ENCODE measurements around the gene GRHL1.
"Not testable (repeated sequence)": the region's sequence is repeated elsewhere in the genome, so short reads cannot be mapped to it uniquely, and the experiment has no call there.

GRHL1 gene

DNA sequence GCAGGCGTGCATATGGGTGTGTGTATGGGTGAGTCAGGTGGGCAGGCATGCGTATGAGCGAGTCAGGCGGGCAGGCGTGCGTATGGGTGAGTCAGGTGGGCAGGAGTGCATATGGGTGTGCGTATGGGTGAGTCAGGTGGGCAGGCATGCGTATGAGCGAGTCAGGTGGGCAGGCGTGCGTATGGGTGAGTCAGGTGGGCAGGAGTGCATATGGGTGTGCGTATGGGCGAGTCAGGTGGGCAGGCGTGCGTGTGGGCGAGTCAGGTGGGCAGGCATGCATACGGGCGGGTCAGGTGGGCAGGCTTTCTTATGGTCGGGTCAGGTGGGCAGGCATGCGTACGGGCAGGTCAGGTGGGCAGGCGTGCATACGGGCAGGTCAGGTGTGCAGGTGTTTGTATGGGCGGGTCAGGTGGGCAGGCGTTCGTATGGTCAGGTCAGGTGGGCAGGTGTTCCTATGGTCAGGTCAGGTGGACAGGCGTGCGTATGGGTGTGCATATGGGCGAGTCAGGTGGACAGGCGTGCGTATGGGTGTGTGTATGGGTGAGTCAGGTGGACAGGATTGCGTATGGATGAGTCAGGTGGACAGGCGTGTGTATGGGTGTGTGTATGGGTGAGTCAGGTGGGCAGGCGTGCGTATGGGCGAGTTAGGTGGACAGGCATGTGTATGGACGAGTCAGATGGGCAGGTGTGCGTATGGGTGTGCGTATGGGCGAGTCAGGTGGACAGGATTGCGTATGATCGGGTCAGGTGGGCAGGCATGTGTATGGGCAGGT lies 63.1 kb downstream of the GRHL1 start:
- Histone ChIP-seq H3K4ac (ENCODE audit: low read depth, low read length) (no peak overlapping the region), H3K79me1 (ENCODE audit: low read length) (peaks cover 1% of the 10 kb centered on the region), H3K27ac (ENCODE audit: low read depth, low read length) (no peak overlapping the region), H3K9me3 (ENCODE audit: insufficient read depth, low read depth, low read length) (peaks cover 32% of the 10 kb centered on the region), H2BK120ac (ENCODE audit: insufficient read depth, low read length, poor library complexity) (no peak overlapping the region), H3K27me3 (ENCODE audit: insufficient read depth, low read length) (no peaks in the 10 kb centered on the region), H2BK12ac (ENCODE audit: low read length) (no peak overlapping the region), H3K4me3 (ENCODE audit: low read depth, low read length) (no peak overlapping the region), H3K4me2 (ENCODE audit: low read length) (no peak overlapping the region), H4K91ac (ENCODE audit: low read depth, low read length) (no peak overlapping the region), H2AK5ac (ENCODE audit: low read length) (no peak overlapping the region), H3K4me1 (ENCODE audit: control insufficient read depth in 1 of 2, insufficient read depth in 2 of 2, low read length in 2 of 2) (peaks cover 4 to 5% of the 10 kb centered on the region in 2 experiments), H3K18ac (ENCODE audit: low read length) (no peak overlapping the region), H3K79me2 (ENCODE audit: control insufficient read depth, insufficient read depth, low read length, poor library complexity) (no peaks in the 10 kb centered on the region), H4K8ac (ENCODE audit: low read depth, low read length) (no peak overlapping the region), H2AFZ (ENCODE audit: insufficient read depth, low read length, poor library complexity) (no peak overlapping the region), H3K9ac (ENCODE audit: low read length) (no peak overlapping the region), H3K14ac (ENCODE audit: low read length) (no peak overlapping the region), H3K36me3 (ENCODE audit: control insufficient read depth in 1 of 2, insufficient read depth in 2 of 2, low read length in 2 of 2) (no peaks in the 10 kb centered on the region), H2BK5ac (ENCODE audit: low read depth, low read length, poor library complexity) (no peak overlapping the region), H3K23ac (ENCODE audit: low read length) (no peak overlapping the region), H4K12ac (ENCODE audit: low read depth, low read length) (no peak overlapping the region)
- no CpG with 5 or more reads among the region's 42 CpGs for WGBS (ENCODE audit: extremely low coverage, insufficient coverage, insufficient read length)
- peak; percentile 67 to 76 for DNase-seq

DNA sequence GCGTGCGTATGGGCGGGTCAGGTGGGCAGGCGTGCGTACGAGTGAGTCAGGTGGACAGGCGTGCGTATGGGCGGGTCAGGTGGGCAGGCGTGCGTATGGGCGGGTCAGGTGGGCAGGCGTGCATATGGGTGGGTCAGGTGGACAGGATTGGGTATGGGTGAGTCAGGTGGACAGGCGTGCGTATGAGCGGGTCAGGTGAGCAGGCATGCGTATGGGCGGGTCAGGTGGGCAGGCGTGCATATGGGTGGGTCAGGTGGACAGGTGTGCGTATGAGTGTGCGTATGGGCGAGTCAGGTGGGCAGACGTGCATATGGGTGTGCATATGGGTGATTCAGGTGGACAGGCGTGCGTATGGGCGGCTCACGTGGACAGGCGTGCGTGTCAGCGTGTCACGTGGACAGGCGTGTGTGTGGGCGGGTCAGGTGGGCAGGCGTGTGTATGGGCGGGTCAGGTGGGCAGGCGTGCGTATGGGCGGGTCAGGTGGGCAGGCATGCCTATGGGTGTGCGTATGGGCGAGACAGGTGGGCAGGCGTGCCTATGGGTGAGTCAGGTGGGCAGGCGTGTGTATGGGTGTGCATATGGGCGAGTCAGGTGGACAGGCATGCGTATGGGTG lies 64.0 kb downstream of the GRHL1 start:
- H4K91ac ChIP-seq (ENCODE audit: low read depth, low read length); H2AK5ac ChIP-seq (ENCODE audit: low read length); H3K4me1 ChIP-seq (ENCODE audit: control insufficient read depth in 1 of 2, insufficient read depth in 2 of 2, low read length in 2 of 2); H3K27ac ChIP-seq (ENCODE audit: low read depth, low read length); H3K14ac ChIP-seq (ENCODE audit: low read length); H3K27me3 ChIP-seq (ENCODE audit: insufficient read depth, low read length); H3K9ac ChIP-seq (ENCODE audit: low read length); H2BK12ac ChIP-seq (ENCODE audit: low read length); H4K12ac ChIP-seq (ENCODE audit: low read depth, low read length); DNase-seq; H2BK5ac ChIP-seq (ENCODE audit: low read depth, low read length, poor library complexity); H3K18ac ChIP-seq (ENCODE audit: low read length); H3K4me2 ChIP-seq (ENCODE audit: low read length); H2AFZ ChIP-seq (ENCODE audit: insufficient read depth, low read length, poor library complexity); H3K36me3 ChIP-seq (ENCODE audit: control insufficient read depth in 1 of 2, insufficient read depth in 2 of 2, low read length in 2 of 2); H3K4me3 ChIP-seq (ENCODE audit: low read depth, low read length); H3K79me2 ChIP-seq (ENCODE audit: control insufficient read depth, insufficient read depth, low read length, poor library complexity); H2BK120ac ChIP-seq (ENCODE audit: insufficient read depth, low read length, poor library complexity); H3K79me1 ChIP-seq (ENCODE audit: low read length); H4K8ac ChIP-seq (ENCODE audit: low read depth, low read length); H3K4ac ChIP-seq (ENCODE audit: low read depth, low read length); H3K23ac ChIP-seq (ENCODE audit: low read length): not testable (repeated sequence)
- WGBS (ENCODE audit: extremely low coverage, insufficient coverage, insufficient read length): no CpG with 5 or more reads among the region's 44 CpGs
- peaks cover 32% of the 10 kb centered on the region for H3K9me3 ChIP-seq (ENCODE audit: insufficient read depth, low read depth, low read length)

DNA sequence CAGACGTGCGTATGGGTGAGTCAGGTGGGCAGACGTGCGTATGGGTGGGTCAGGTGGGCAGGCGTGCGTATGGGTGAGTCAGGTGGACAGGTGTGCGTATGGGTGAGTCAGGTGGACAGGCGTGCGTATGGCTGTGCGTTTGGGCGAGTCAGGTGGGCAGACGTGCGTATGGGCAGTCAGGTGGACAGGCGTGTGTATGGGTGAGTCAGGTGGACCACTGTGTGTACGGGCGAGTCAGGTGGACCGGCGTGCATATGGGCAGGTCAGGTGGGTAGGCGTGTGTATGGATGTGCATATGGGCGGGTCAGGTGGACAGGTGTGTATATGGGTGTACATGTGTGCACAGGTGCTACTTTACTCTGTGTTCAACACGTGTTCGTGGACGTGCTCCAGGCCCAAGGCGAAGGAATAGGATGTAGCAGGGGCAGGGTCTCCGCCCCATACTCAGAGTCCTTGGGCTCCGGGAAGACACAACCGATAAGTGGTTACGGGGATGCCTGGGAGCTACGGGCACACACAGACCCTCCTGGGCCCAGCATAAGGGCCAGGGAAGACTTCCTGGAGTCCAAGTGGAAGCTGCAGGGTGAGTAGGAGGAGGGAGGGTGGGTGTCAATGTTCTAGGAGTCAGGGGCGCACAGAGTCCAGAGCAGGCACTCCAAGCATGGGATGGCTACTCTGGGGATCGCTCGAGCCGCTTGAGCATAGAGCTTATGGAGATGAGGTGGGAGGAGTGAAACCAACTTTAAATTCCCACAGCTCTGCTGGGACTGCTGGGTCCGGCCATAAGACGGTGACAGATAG lies 64.7 kb downstream of the GRHL1 start:
- WGBS (ENCODE audit: extremely low coverage, insufficient coverage, insufficient read length): no CpG with 5 or more reads among the region's 35 CpGs
- Histone ChIP-seq H3K79me2 (ENCODE audit: control insufficient read depth, insufficient read depth, low read length, poor library complexity) (no peaks in the 10 kb centered on the region), H3K36me3 (ENCODE audit: control insufficient read depth in 1 of 2, insufficient read depth in 2 of 2, low read length in 2 of 2) (no peaks in the 10 kb centered on the region), H3K9me3 (ENCODE audit: insufficient read depth, low read depth, low read length) (peaks cover 31% of the 10 kb centered on the region), H2BK5ac (ENCODE audit: low read depth, low read length, poor library complexity) (no peak overlapping the region), H2AFZ (ENCODE audit: insufficient read depth, low read length, poor library complexity) (no peak overlapping the region), H3K4me2 (ENCODE audit: low read length) (no peak overlapping the region), H3K27ac (ENCODE audit: low read depth, low read length) (no peak overlapping the region), H3K23ac (ENCODE audit: low read length) (no peak overlapping the region), H3K79me1 (ENCODE audit: low read length) (peaks cover 1% of the 10 kb centered on the region), H4K91ac (ENCODE audit: low read depth, low read length) (no peak overlapping the region), H4K8ac (ENCODE audit: low read depth, low read length) (no peak overlapping the region), H2BK12ac (ENCODE audit: low read length) (no peak overlapping the region), H3K18ac (ENCODE audit: low read length) (no peak overlapping the region), H3K4me3 (ENCODE audit: low read depth, low read length) (no peak overlapping the region), H3K27me3 (ENCODE audit: insufficient read depth, low read length) (no peaks in the 10 kb centered on the region), H4K12ac (ENCODE audit: low read depth, low read length) (no peak overlapping the region), H3K4ac (ENCODE audit: low read depth, low read length) (no peak overlapping the region), H2BK120ac (ENCODE audit: insufficient read depth, low read length, poor library complexity) (no peak overlapping the region), H3K4me1 (ENCODE audit: control insufficient read depth in 1 of 2, insufficient read depth in 2 of 2, low read length in 2 of 2) (no peaks in the 10 kb centered on the region), H2AK5ac (ENCODE audit: low read length) (no peak overlapping the region), H3K14ac (ENCODE audit: low read length) (no peak overlapping the region), H3K9ac (ENCODE audit: low read length) (no peak overlapping the region)
- DNase-seq: peak; percentile 66 to 79

DNA sequence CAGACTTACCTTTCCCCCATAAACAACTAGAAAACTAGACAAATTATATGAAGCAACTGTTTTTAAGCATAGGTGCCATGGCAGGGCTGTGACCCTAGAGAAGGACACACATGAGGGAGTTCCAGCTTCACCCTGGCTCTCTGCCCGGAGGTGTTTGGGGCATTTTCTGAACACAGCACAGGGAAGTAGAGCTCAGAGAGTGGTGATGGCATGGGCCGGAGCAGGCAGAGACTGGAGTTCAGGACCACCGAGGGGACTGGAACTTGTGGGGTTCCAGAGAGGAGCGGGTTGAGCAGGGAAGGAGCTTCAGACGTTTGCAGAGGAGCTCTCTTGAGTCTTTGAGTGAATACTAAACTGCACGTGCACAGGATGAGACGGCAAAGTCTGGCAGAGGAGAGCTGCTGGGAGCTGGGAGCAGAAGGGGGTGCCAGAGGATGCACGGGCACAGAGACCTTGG lies 65.3 kb downstream of the GRHL1 start:
- Histone ChIP-seq H3K27ac (ENCODE audit: low read depth, low read length) (no peak overlapping the region), H3K27me3 (ENCODE audit: insufficient read depth, low read length) (no peaks in the 10 kb centered on the region), H3K9me3 (ENCODE audit: insufficient read depth, low read depth, low read length) (peaks cover 26% of the 10 kb centered on the region), H3K18ac (ENCODE audit: low read length) (no peak overlapping the region), H2AFZ (ENCODE audit: insufficient read depth, low read length, poor library complexity) (no peak overlapping the region), H2BK12ac (ENCODE audit: low read length) (no peak overlapping the region), H4K91ac (ENCODE audit: low read depth, low read length) (no peak overlapping the region), H3K4me3 (ENCODE audit: low read depth, low read length) (no peak overlapping the region), H3K79me1 (ENCODE audit: low read length) (peaks cover 1% of the 10 kb centered on the region), H3K4me2 (ENCODE audit: low read length) (no peak overlapping the region), H2BK120ac (ENCODE audit: insufficient read depth, low read length, poor library complexity) (no peak overlapping the region), H4K8ac (ENCODE audit: low read depth, low read length) (no peak overlapping the region), H2BK5ac (ENCODE audit: low read depth, low read length, poor library complexity) (no peak overlapping the region), H3K79me2 (ENCODE audit: control insufficient read depth, insufficient read depth, low read length, poor library complexity) (no peaks in the 10 kb centered on the region), H3K9ac (ENCODE audit: low read length) (no peak overlapping the region), H2AK5ac (ENCODE audit: low read length) (no peak overlapping the region), H3K36me3 (ENCODE audit: control insufficient read depth in 1 of 2, insufficient read depth in 2 of 2, low read length in 2 of 2) (no peaks in the 10 kb centered on the region), H3K23ac (ENCODE audit: low read length) (no peak overlapping the region), H3K14ac (ENCODE audit: low read length) (no peak overlapping the region), H3K4me1 (ENCODE audit: control insufficient read depth in 1 of 2, insufficient read depth in 2 of 2, low read length in 2 of 2) (peaks cover 0 to under 1% of the 10 kb centered on the region in 2 experiments), H4K12ac (ENCODE audit: low read depth, low read length) (no peak overlapping the region), H3K4ac (ENCODE audit: low read depth, low read length) (no peak overlapping the region)
- DNase-seq: no peak
- no CpG with 5 or more reads among the region's 8 CpGs for WGBS (ENCODE audit: extremely low coverage, insufficient coverage, insufficient read length)

Data from trophoblast cell (in vitro differentiated cells and primary cell).